ENCODE measurements around the gene DRP2. TPM values are rescaled to one million over a fixed set of nuclear protein-coding genes. Genes with fewer than 3 reads are reported as not detected.

Gene DRP2
- total RNA-seq, 1 experiment from 2014 or later, result 0.04 TPM

DNA sequence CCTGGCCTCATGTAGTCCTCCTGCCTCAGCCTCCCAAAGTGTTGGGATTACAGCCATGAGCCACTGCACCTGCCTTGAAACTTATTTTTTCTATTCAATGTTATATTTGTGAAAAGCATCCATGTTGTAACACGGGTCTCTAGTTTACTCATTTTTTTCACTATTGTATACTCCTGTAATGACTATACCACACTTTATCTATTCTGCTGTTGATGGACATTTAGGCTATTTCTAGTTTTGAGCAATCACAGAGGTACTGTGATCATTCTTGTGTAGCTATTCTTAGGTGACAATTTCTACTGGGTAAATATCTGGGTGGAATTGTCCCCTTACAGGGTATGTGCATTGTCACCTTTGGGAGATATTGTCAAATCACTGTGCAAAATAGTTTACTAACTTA, 3.6 kb downstream of the DRP2 start:
- Mint-ChIP-seq H3K9me3 (peaks cover 48 to 54% of the 10 kb centered on the region in 2 experiments), H3K36me3 (ENCODE audit: insufficient read depth in 1 of 3, low read depth in 3 of 3) (no peaks in the 10 kb centered on the region; a peak in 1 of 7 replicates)

More for the DNA sequence above, 3.6 kb downstream of the DRP2 start:
- Histone ChIP-seq H3K23ac (ENCODE audit: insufficient read length, low read depth, low read length) (no peak overlapping the region), H3K79me2 (ENCODE audit: insufficient read depth, low read length) (no peaks in the 10 kb centered on the region), H3K4me1 (ENCODE audit: insufficient read depth, low read length) (no peaks in the 10 kb centered on the region), H2BK20ac (ENCODE audit: low read depth, low read length, poor library complexity, severe bottlenecking) (no peak overlapping the region), H3K56ac (ENCODE audit: insufficient read length, low read depth, low read length) (no peak overlapping the region), H3K79me1 (ENCODE audit: insufficient read depth, low read depth, low read length, poor library complexity, severe bottlenecking) (no peaks in the 10 kb centered on the region), H3K9me3 (ENCODE audit: control insufficient read depth, low read depth, low read length) (peaks cover 28% of the 10 kb centered on the region), H4K5ac (ENCODE audit: insufficient read length, low read depth, low read length) (no peak overlapping the region), H2AK5ac (ENCODE audit: insufficient read length, low read length) (no peak overlapping the region), H2AFZ (ENCODE audit: low read length) (no peak overlapping the region), H3K27ac (ENCODE audit: insufficient read length, low read depth, low read length) (no peak overlapping the region), H2BK5ac (ENCODE audit: insufficient read length, low read length) (no peak overlapping the region), H3K18ac (ENCODE audit: insufficient read length, low read depth, low read length) (no peak overlapping the region), H3K9ac (ENCODE audit: extremely low read depth, insufficient read length, low read length) (no peak overlapping the region), H3K23me2 (ENCODE audit: insufficient read length, low read depth, low read length, poor library complexity, severe bottlenecking) (no peaks in the 10 kb centered on the region), H3K27me3 (ENCODE audit: insufficient read depth, low read length) (no peaks in the 10 kb centered on the region), H3K4me2 (ENCODE audit: insufficient read depth, insufficient read length, low read length) (no peak overlapping the region), H3K4ac (ENCODE audit: low read depth, low read length) (no peak overlapping the region), H2BK15ac (ENCODE audit: low read depth, low read length) (no peak overlapping the region), H3T11ph (ENCODE audit: low read length) (no peak overlapping the region), H2BK12ac (ENCODE audit: insufficient read length, low read depth, low read length) (no peak overlapping the region), H2BK120ac (ENCODE audit: low read depth, low read length, poor library complexity, severe bottlenecking) (no peak overlapping the region), H3K14ac (ENCODE audit: insufficient read depth, low read length) (no peak overlapping the region), H4K8ac (replicated peaks; ENCODE audit: insufficient read length, low read depth, low read length) (no peak overlapping the region), H4K91ac (ENCODE audit: insufficient read length, low read depth, low read length) (no peak overlapping the region), H4K20me1 (ENCODE audit: control insufficient read depth, insufficient read depth, insufficient read length) (no peaks in the 10 kb centered on the region)
- no peaks in the 10 kb centered on the region for H3K27me3 Mint-ChIP-seq (ENCODE audit: low read depth)
- DNase-seq, result no peak
- TF ChIP-seq, protein P1, sequence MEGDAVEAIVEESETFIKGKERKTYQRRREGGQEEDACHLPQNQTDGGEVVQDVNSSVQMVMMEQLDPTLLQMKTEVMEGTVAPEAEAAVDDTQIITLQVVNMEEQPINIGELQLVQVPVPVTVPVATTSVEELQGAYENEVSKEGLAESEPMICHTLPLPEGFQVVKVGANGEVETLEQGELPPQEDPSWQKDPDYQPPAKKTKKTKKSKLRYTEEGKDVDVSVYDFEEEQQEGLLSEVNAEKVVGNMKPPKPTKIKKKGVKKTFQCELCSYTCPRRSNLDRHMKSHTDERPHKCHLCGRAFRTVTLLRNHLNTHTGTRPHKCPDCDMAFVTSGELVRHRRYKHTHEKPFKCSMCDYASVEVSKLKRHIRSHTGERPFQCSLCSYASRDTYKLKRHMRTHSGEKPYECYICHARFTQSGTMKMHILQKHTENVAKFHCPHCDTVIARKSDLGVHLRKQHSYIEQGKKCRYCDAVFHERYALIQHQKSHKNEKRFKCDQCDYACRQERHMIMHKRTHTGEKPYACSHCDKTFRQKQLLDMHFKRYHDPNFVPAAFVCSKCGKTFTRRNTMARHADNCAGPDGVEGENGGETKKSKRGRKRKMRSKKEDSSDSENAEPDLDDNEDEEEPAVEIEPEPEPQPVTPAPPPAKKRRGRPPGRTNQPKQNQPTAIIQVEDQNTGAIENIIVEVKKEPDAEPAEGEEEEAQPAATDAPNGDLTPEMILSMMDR (conservative IDR thresholded peaks at IDR 0.05), result no peak
- no peak overlapping the region for H3K4me3 Mint-ChIP-seq
- H3K27ac Mint-ChIP-seq, result no peak overlapping the region
- WGBS (ENCODE audit: extremely low coverage, insufficient read length, low lambda C conversion rate), result no CpG with 5 or more reads among the region's 1 CpG
- H3K4me1 Mint-ChIP-seq, result peaks cover 2 to 7% of the 10 kb centered on the region in 2 experiments; a peak in 1 of 4 replicates

All from H9 (cell line).